ENCODE data around the gene THNSL1.

Gene THNSL1

DNA sequence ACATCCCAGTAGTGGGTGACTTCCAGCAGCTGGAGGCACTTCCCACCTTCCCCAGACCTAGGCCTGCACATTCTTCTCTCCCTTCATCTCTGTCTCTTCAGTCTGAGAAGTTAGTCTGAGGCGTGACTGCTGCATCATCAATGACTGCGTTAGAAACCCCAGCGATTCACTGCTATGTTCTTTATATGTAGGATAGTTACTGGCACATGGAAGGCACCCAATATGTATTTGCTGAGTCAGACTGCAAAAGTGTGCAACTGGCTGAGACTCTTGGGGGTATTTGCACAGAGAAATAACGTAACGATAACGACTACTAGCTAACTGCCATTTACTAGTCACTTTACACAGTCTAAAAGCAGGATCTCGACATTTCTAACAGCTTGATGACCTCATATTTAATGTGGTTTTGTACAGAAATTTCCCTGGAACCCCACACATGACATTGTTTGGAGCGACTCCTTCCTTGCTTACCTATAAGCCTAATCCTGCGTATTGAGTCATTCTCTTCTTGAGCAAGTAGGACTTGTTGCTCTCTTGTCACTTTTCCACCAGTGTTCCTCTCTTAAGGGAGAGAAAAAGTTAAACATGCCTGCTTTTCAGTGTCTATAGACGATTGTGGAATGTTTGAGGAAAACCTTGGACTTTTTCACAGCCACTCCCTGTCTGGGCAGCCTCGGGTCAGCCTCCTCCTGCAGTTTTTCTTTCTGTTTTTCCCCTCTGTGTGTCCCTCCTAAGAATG lies 45.5 kb downstream of the THNSL1 start:
- no peaks in the 10 kb centered on the region for H3K36me3 Mint-ChIP-seq (ENCODE audit: low read depth)
- no peaks in the 10 kb centered on the region for H3K4me1 Mint-ChIP-seq
- no peaks in the 10 kb centered on the region for H3K9me3 Mint-ChIP-seq
- TF ChIP-seq, protein P1, sequence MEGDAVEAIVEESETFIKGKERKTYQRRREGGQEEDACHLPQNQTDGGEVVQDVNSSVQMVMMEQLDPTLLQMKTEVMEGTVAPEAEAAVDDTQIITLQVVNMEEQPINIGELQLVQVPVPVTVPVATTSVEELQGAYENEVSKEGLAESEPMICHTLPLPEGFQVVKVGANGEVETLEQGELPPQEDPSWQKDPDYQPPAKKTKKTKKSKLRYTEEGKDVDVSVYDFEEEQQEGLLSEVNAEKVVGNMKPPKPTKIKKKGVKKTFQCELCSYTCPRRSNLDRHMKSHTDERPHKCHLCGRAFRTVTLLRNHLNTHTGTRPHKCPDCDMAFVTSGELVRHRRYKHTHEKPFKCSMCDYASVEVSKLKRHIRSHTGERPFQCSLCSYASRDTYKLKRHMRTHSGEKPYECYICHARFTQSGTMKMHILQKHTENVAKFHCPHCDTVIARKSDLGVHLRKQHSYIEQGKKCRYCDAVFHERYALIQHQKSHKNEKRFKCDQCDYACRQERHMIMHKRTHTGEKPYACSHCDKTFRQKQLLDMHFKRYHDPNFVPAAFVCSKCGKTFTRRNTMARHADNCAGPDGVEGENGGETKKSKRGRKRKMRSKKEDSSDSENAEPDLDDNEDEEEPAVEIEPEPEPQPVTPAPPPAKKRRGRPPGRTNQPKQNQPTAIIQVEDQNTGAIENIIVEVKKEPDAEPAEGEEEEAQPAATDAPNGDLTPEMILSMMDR (IDR thresholded peaks at IDR 0.05; ENCODE audit: unreplicated experiment in 3 of 3), result no peak
- H3K4me3 Mint-ChIP-seq, result no peak overlapping the region
- no peaks in the 10 kb centered on the region for H3K27me3 Mint-ChIP-seq (ENCODE audit: low read depth)
- peak overlapping the region in 2 of 3 experiments; percentile 2 to 13 for H3K27ac Mint-ChIP-seq

DNA sequence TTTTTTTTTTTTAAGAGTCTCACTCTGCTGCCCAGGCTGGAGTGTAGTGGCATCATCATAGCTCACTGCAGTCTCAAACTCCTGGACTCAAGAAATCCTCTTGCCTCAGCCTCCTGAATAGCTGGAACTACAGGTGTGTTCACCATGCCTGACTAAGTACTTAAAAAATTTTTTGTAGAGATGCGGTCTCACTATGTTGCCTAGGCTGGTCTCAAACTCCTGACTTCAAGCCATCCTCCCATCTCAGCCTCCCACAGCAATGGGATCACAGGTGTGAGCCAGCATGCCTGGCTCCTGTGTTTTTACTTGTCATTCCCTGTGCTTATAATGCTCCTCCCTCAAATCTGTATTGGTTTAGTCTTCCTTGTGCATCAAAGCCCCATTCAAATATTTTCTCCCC lies 46.7 kb downstream of the THNSL1 start:
- TF ChIP-seq, protein P1 (IDR thresholded peaks at IDR 0.05; ENCODE audit: unreplicated experiment in 3 of 3), result no peak
- Mint-ChIP-seq H3K36me3 (ENCODE audit: low read depth) (no peaks in the 10 kb centered on the region), H3K9me3 (no peaks in the 10 kb centered on the region), H3K27ac (no peak overlapping the region), H3K27me3 (ENCODE audit: low read depth) (no peaks in the 10 kb centered on the region), H3K4me1 (no peaks in the 10 kb centered on the region), H3K4me3 (no peak overlapping the region)

DNA sequence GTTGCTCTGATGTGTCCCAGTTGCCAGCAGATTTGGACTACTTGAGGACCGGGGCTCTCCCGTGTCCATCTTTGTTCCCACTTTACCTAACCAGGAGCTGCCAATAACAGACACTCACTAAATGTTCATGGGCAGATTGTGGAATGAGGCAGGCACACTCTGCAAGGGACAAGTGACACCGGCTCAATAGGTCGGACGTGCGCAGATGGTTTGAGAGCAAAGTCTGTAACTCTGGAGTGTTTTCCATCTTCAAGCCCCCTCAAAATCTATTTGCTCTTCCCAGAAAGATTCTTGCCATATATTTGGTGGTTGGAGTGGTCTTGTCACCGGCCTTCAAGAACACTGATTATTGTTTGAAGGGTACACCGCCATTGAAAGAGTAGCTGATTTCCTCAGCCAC lies 47.2 kb downstream of the THNSL1 start:
- H3K9me3 Mint-ChIP-seq, result no peaks in the 10 kb centered on the region
- H3K4me3 Mint-ChIP-seq, result no peak overlapping the region
- H3K4me1 Mint-ChIP-seq, result no peaks in the 10 kb centered on the region
- H3K27me3 Mint-ChIP-seq (ENCODE audit: low read depth), result no peaks in the 10 kb centered on the region
- H3K36me3 Mint-ChIP-seq (ENCODE audit: low read depth), result no peaks in the 10 kb centered on the region
- TF ChIP-seq, protein P1 (IDR thresholded peaks at IDR 0.05; ENCODE audit: unreplicated experiment in 3 of 3), result no peak
- H3K27ac Mint-ChIP-seq, result no peak overlapping the region

DNA sequence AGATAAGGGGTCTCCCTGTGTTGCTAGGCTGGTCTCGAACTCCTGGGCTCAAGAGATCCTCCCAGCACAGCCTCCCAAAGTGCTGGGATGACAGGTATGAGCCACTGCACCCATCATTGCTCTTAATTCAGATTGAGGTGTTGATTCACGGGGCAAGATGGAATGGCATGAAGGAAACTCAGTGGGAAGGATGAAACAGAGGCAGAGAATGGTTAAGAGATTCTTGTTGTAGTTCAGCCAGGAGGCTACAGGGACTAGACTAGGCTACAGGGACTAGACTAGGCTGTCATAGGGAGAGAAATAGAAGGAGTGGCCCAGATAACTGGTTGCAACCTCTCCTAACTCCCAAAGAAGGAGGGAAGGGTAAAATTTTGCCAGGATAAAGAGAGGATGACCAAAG lies 48.0 kb downstream of the THNSL1 start:
- Mint-ChIP-seq H3K27me3 (ENCODE audit: low read depth) (no peaks in the 10 kb centered on the region), H3K4me3 (no peak overlapping the region), H3K27ac (no peak overlapping the region), H3K4me1 (no peaks in the 10 kb centered on the region), H3K36me3 (ENCODE audit: low read depth) (no peaks in the 10 kb centered on the region), H3K9me3 (no peaks in the 10 kb centered on the region)
- TF ChIP-seq, protein P1 (IDR thresholded peaks at IDR 0.05; ENCODE audit: unreplicated experiment in 3 of 3), result no peak

DNA sequence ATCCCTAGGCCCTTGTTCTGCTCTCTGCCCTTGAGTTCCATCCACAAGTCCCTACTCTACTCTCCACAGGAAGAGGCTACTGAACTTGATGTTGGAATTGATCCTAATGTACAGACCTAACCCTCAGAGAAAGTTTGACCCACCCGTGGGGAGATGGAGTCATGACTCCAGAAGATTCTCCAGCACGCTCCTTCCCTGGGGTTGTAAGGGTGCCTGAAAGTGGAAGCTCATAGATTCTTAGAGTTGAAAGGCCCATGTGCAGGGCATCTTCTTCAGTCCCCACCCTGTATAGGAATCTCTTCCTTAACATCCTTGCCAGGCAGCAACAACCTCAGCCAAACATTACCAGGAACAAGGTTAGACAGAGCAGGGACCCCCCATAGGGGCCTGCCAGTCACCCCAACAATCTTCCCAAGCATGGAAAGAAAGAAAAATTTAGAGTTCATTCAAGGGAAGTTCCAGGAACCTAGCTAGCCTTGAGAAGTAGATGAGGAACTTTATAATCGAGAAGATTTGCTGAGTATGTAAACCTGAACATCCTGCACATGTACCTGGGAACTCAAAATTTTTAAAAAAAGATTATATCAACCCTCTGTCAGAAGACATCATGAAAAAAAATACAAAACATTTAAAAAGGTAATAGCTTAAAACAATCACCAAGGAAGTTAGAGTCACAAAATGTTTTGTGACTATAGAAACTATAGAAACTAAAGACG lies 49.5 kb downstream of the THNSL1 start:
- Mint-ChIP-seq H3K27me3 (ENCODE audit: low read depth) (no peaks in the 10 kb centered on the region), H3K4me3 (no peak overlapping the region), H3K27ac (no peak overlapping the region), H3K4me1 (no peaks in the 10 kb centered on the region), H3K9me3 (no peaks in the 10 kb centered on the region), H3K36me3 (ENCODE audit: low read depth) (no peaks in the 10 kb centered on the region)
- TF ChIP-seq, protein P1 (IDR thresholded peaks at IDR 0.05; ENCODE audit: unreplicated experiment in 3 of 3), result no peak

All from nephron (organoid).